Measurements from ENCODE around the gene COL18A1.

COL18A1 gene

GRCh38 chr21:45506836-45507522, 102.0 kb downstream of the COL18A1 start:
- Histone ChIP-seq H3K4me2 (ENCODE audit: insufficient read depth, low read length, poor library complexity, severe bottlenecking) (no peak overlapping the region), H3K4me3 (ENCODE audit: low read length in 2 of 2) (no peak overlapping the region), H3K18ac (ENCODE audit: low read length) (peak overlapping the region; percentile 59), H2BK15ac (ENCODE audit: low read length) (no peak overlapping the region), H2BK5ac (ENCODE audit: low read length) (no peak overlapping the region), H3K27ac (replicated peaks; ENCODE audit: low read length) (no peak overlapping the region), H4K91ac (ENCODE audit: low read depth, low read length, poor library complexity) (no peak overlapping the region), H2BK12ac (ENCODE audit: low read length) (peak overlapping the region; percentile 73), H3K23ac (ENCODE audit: low read depth, low read length, poor library complexity) (peak overlapping the region; percentile 2), H4K8ac (ENCODE audit: low read depth, low read length) (no peak overlapping the region), H2AK5ac (ENCODE audit: low read depth, low read length) (peak overlapping the region; percentile 46), H3K9ac (ENCODE audit: low read depth, low read length, poor library complexity) (no peak overlapping the region), H3K79me1 (ENCODE audit: low read depth, low read length) (peaks cover 1% of the 10 kb centered on the region), H2BK120ac (ENCODE audit: low read depth, low read length) (no peak overlapping the region), H3K27me3 (ENCODE audit: control insufficient read depth in 3 of 3, insufficient read depth in 3 of 3, low read depth in 1 of 3, low read length in 3 of 3) (no peaks in the 10 kb centered on the region), H3K4ac (ENCODE audit: low read length) (no peak overlapping the region), H3K36me3 (replicated peaks in 1 of 2; ENCODE audit: control insufficient read depth in 2 of 2, insufficient read depth in 2 of 2, low read length in 2 of 2) (peaks cover 0 to 3% of the 10 kb centered on the region in 2 donors), H3K14ac (ENCODE audit: low read length) (peak overlapping the region; percentile 31), H2AFZ (ENCODE audit: low read length) (no peak overlapping the region), H3K9me3 (replicated peaks in 1 of 2; ENCODE audit: control insufficient read depth in 2 of 2, insufficient read depth in 1 of 2, low read depth in 1 of 2, low read length in 2 of 2) (peaks cover 0 to 2% of the 10 kb centered on the region in 2 donors), H3K4me1 (ENCODE audit: control insufficient read depth in 2 of 2, insufficient read depth in 1 of 2, low read depth in 1 of 2, low read length in 2 of 2) (peaks cover 0 to 10% of the 10 kb centered on the region in 2 donors)
- no CpG with 5 or more reads among the region's 13 CpGs for WGBS, 2 donors (ENCODE audit: extremely low coverage in 2 of 2, insufficient read length in 2 of 2, insufficient replicate concordance in 1 of 2)
- no peak for DNase-seq (ENCODE audit: low spot score)

- Histone ChIP-seq H2BK120ac (ENCODE audit: low read depth, low read length) (no peak overlapping the region), H2BK12ac (ENCODE audit: low read length) (no peak overlapping the region), H4K91ac (ENCODE audit: low read depth, low read length, poor library complexity) (no peak overlapping the region), H2BK15ac (ENCODE audit: low read length) (no peak overlapping the region), H4K8ac (ENCODE audit: low read depth, low read length) (no peak overlapping the region), H3K4me2 (ENCODE audit: insufficient read depth, low read length, poor library complexity, severe bottlenecking) (no peak overlapping the region), H3K4me1 (ENCODE audit: control insufficient read depth in 2 of 2, insufficient read depth in 1 of 2, low read depth in 1 of 2, low read length in 2 of 2) (peaks cover 0 to 10% of the 10 kb centered on the region in 2 donors), H3K4me3 (ENCODE audit: low read length in 2 of 2) (no peak overlapping the region), H3K14ac (ENCODE audit: low read length) (no peak overlapping the region), H3K9me3 (replicated peaks in 1 of 2; ENCODE audit: control insufficient read depth in 2 of 2, insufficient read depth in 1 of 2, low read depth in 1 of 2, low read length in 2 of 2) (peaks cover 0 to 2% of the 10 kb centered on the region in 2 donors), H2BK5ac (ENCODE audit: low read length) (no peak overlapping the region), H3K79me1 (ENCODE audit: low read depth, low read length) (peaks cover 1% of the 10 kb centered on the region), H3K36me3 (replicated peaks in 1 of 2; ENCODE audit: control insufficient read depth in 2 of 2, insufficient read depth in 2 of 2, low read length in 2 of 2) (peaks cover 0 to 3% of the 10 kb centered on the region in 2 donors), H3K27me3 (ENCODE audit: control insufficient read depth in 3 of 3, insufficient read depth in 3 of 3, low read depth in 1 of 3, low read length in 3 of 3) (no peaks in the 10 kb centered on the region), H3K27ac (replicated peaks; ENCODE audit: low read length) (no peak overlapping the region), H3K23ac (ENCODE audit: low read depth, low read length, poor library complexity) (peak overlapping the region; percentile 1), H2AFZ (ENCODE audit: low read length) (no peak overlapping the region), H2AK5ac (ENCODE audit: low read depth, low read length) (peak overlapping the region; percentile 46), H3K4ac (ENCODE audit: low read length) (no peak overlapping the region), H3K9ac (ENCODE audit: low read depth, low read length, poor library complexity) (no peak overlapping the region), H3K18ac (ENCODE audit: low read length) (peak overlapping the region; percentile 48)
- DNase-seq (ENCODE audit: low spot score) = no peak
- WGBS, 2 donors (ENCODE audit: extremely low coverage in 2 of 2, insufficient read length in 2 of 2, insufficient replicate concordance in 1 of 2) = no CpG with 5 or more reads among the region's 9 CpGs
These were observed 102.5 kb downstream of the COL18A1 start for GRCh38 chr21:45507523-45507875.

GRCh38 chr21:45507888-45508508, 103.0 kb downstream of the COL18A1 start:
- H3K23ac ChIP-seq (ENCODE audit: low read depth, low read length, poor library complexity) = peak overlapping the region; percentile 1
- peak overlapping the region in 1 of 2 donors; percentile 39 for H3K4me3 ChIP-seq (ENCODE audit: low read length in 2 of 2)
- H3K27me3 ChIP-seq (ENCODE audit: control insufficient read depth in 3 of 3, insufficient read depth in 3 of 3, low read depth in 1 of 3, low read length in 3 of 3) = no peaks in the 10 kb centered on the region
- H3K79me1 ChIP-seq (ENCODE audit: low read depth, low read length) = peaks cover 1% of the 10 kb centered on the region
- no peak overlapping the region for H3K4ac ChIP-seq (ENCODE audit: low read length)
- H3K36me3 ChIP-seq (replicated peaks in 1 of 2; ENCODE audit: control insufficient read depth in 2 of 2, insufficient read depth in 2 of 2, low read length in 2 of 2) = peaks cover 0 to 6% of the 10 kb centered on the region in 2 donors
- no peak overlapping the region for H2AK5ac ChIP-seq (ENCODE audit: low read depth, low read length)
- H3K4me1 ChIP-seq (ENCODE audit: control insufficient read depth in 2 of 2, insufficient read depth in 1 of 2, low read depth in 1 of 2, low read length in 2 of 2) = peaks cover 0 to 10% of the 10 kb centered on the region in 2 donors
- no peak overlapping the region for H2BK120ac ChIP-seq (ENCODE audit: low read depth, low read length)
- H3K9me3 ChIP-seq (replicated peaks in 1 of 2; ENCODE audit: control insufficient read depth in 2 of 2, insufficient read depth in 1 of 2, low read depth in 1 of 2, low read length in 2 of 2) = peaks cover 0 to 2% of the 10 kb centered on the region in 2 donors
- H2AFZ ChIP-seq (ENCODE audit: low read length) = no peak overlapping the region
- no peak overlapping the region for H2BK12ac ChIP-seq (ENCODE audit: low read length)
- H4K8ac ChIP-seq (ENCODE audit: low read depth, low read length) = peak overlapping the region; percentile 82
- H3K9ac ChIP-seq (ENCODE audit: low read depth, low read length, poor library complexity) = no peak overlapping the region
- H2BK5ac ChIP-seq (ENCODE audit: low read length) = no peak overlapping the region
- no peak overlapping the region for H3K14ac ChIP-seq (ENCODE audit: low read length)
- DNase-seq (ENCODE audit: low spot score) = no peak
- no peak overlapping the region for H4K91ac ChIP-seq (ENCODE audit: low read depth, low read length, poor library complexity)
- H3K4me2 ChIP-seq (ENCODE audit: insufficient read depth, low read length, poor library complexity, severe bottlenecking) = no peak overlapping the region
- no peak overlapping the region for H3K18ac ChIP-seq (ENCODE audit: low read length)
- no peak overlapping the region for H3K27ac ChIP-seq (replicated peaks; ENCODE audit: low read length)
- no CpG with 5 or more reads among the region's 3 CpGs for WGBS, 2 donors (ENCODE audit: extremely low coverage in 2 of 2, insufficient read length in 2 of 2, insufficient replicate concordance in 1 of 2)
- no peak overlapping the region for H2BK15ac ChIP-seq (ENCODE audit: low read length)
